IPS-15b (cell line): Measurements from ENCODE around the gene SIK2.

Experiments used
- H3K27me3 ChIP-seq: one replicate; pipeline ENCODE4 v1.6.1; 2013; ENCODE audit warnings: low read length; ENCODE audit not compliant: control insufficient read depth, insufficient read depth
- H3K36me3 ChIP-seq: one replicate; pipeline ENCODE4 v1.6.1; 2013; ENCODE audit warnings: low read length; ENCODE audit not compliant: control insufficient read depth, insufficient read depth
- H3K4me1 ChIP-seq: one replicate; pipeline ENCODE4 v1.6.1; 2013; ENCODE audit warnings: mild to moderate bottlenecking, low read length; ENCODE audit not compliant: control insufficient read depth, insufficient read depth
- H3K4me3 ChIP-seq: one replicate; pipeline ENCODE4 v1.5.1; 2013; ENCODE audit warnings: low read depth, low read length
- H3K9ac ChIP-seq: one replicate; pipeline ENCODE4 v1.6.1; 2013; ENCODE audit warnings: low read depth, mild to moderate bottlenecking, low read length
- H3K9me3 ChIP-seq: one replicate; pipeline ENCODE4 v1.6.1; 2013; ENCODE audit warnings: mild to moderate bottlenecking, low read length; ENCODE audit not compliant: control insufficient read depth, insufficient read depth

SIK2 gene

DNA sequence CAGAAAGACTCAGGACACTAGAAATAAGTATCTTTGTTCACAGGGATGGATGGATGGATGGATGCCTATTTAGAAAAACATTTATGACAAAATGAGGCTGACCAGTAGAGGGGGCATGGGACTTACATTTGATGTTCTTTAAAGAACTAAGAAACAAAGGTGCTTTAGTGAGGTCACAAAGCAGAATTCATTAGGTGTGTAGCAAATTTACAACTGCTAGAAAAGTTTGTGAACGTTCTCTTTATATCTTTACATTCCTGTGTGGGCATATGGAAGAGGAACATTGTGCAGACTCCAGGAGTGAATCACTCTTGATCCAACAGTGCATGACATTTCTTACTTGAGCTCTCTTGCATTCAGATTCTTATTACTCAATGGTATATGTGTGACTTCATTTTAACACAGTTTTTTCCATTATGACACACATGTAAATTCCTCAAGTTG is 15.8 kb upstream of the SIK2 start:
- no peaks in the 10 kb centered on the region for H3K27me3 ChIP-seq
- no peaks in the 10 kb centered on the region for H3K36me3 ChIP-seq
- peaks cover 7% of the 10 kb centered on the region for H3K4me1 ChIP-seq
- no peaks in the 10 kb centered on the region for H3K9me3 ChIP-seq
- no peak overlapping the region for H3K4me3 ChIP-seq
- no peak overlapping the region for H3K9ac ChIP-seq

DNA sequence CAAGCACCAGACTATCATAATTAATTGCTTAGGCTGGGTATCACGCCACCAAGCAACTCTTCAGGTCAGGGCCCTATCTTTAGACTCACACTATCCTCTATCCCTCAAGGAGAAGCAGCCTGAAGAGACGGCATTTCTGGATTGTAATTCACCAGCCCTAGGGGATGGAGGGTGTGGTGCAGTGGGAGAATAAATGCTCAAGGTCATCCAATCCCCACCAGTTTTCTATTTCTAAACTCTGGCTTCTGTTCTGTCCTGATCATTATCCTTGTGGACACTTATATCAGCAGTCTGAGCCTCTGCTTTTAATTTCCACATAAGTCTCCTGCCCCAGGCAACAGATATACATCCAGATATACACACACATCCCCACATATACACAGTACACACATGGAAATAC is 13.1 kb upstream of the SIK2 start:
- Histone ChIP-seq H3K9ac (no peak overlapping the region), H3K4me3 (no peak overlapping the region), H3K4me1 (peaks cover 7% of the 10 kb centered on the region), H3K36me3 (no peaks in the 10 kb centered on the region), H3K9me3 (no peaks in the 10 kb centered on the region), H3K27me3 (no peaks in the 10 kb centered on the region)

- no peaks in the 10 kb centered on the region for H3K36me3 ChIP-seq
- no peak overlapping the region for H3K4me3 ChIP-seq
- H3K27me3 ChIP-seq: no peaks in the 10 kb centered on the region
- no peaks in the 10 kb centered on the region for H3K4me1 ChIP-seq
- H3K9ac ChIP-seq: no peak overlapping the region
- no peaks in the 10 kb centered on the region for H3K9me3 ChIP-seq
These were observed 12.3 kb upstream of the SIK2 start for GRCh38 chr11:111589886-111590499.

DNA sequence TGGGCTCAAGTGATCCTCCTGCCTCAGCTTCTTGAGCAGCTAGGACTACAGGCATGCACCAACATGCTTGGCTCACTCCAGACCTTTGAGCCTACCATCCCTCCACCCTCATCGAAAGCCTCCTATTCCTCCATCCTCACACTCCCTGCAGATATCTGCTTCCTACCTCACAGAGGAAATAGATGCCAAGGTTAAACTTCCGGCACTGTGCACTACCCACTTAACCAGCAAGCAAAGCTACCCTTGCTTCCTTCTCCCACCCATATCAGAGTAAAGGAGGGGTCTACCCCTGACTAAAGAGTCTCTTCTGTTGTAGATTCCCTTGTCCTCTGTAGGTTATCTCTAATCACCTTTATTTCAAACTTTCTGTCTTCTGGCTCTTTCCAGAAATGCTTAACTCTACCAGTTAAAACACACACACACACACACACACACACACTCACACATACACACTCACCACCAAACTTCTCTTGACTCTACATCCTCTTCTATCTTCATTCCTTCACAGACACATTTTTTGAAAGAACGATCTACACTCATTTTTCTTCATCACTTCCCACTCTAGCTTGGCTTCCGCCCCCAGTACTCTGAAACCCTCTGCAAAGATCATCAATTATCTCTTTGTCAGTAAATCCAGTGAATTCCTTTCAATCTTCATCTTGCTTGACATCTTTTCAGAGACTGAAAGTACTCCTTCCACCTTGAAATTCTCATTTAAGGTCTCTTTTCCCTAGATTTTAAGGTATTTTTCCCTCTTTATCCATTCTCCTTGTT is 10.9 kb upstream of the SIK2 start:
- H3K4me1 ChIP-seq: no peaks in the 10 kb centered on the region
- no peaks in the 10 kb centered on the region for H3K27me3 ChIP-seq
- H3K36me3 ChIP-seq: no peaks in the 10 kb centered on the region
- no peaks in the 10 kb centered on the region for H3K9me3 ChIP-seq
- H3K4me3 ChIP-seq: no peak overlapping the region
- H3K9ac ChIP-seq: no peak overlapping the region

GRCh38 chr11:111592491-111592890 is 9.8 kb upstream of the SIK2 start:
- no peak overlapping the region for H3K4me3 ChIP-seq
- no peaks in the 10 kb centered on the region for H3K9me3 ChIP-seq
- H3K27me3 ChIP-seq: no peaks in the 10 kb centered on the region
- no peak overlapping the region for H3K9ac ChIP-seq
- H3K36me3 ChIP-seq: no peaks in the 10 kb centered on the region
- no peaks in the 10 kb centered on the region for H3K4me1 ChIP-seq

GRCh38 chr11:111596319-111596718 is 5.9 kb upstream of the SIK2 start:
- no peaks in the 10 kb centered on the region for H3K36me3 ChIP-seq
- peaks cover 7% of the 10 kb centered on the region for H3K27me3 ChIP-seq
- H3K9ac ChIP-seq: no peak overlapping the region
- H3K4me3 ChIP-seq: no peak overlapping the region
- H3K9me3 ChIP-seq: no peaks in the 10 kb centered on the region
- no peaks in the 10 kb centered on the region for H3K4me1 ChIP-seq

- Histone ChIP-seq H3K27me3 (peaks cover 11% of the 10 kb centered on the region), H3K4me1 (peaks cover 4% of the 10 kb centered on the region), H3K9me3 (no peaks in the 10 kb centered on the region), H3K36me3 (no peaks in the 10 kb centered on the region), H3K9ac (no peak overlapping the region), H3K4me3 (no peak overlapping the region)
These were observed 4.1 kb upstream of the SIK2 start for GRCh38 chr11:111598148-111598547.

GRCh38 chr11:111598559-111598958 is 3.7 kb upstream of the SIK2 start:
- H3K4me1 ChIP-seq: peaks cover 4% of the 10 kb centered on the region
- H3K9me3 ChIP-seq: no peaks in the 10 kb centered on the region
- H3K9ac ChIP-seq: no peak overlapping the region
- H3K4me3 ChIP-seq: no peak overlapping the region
- peaks cover 15% of the 10 kb centered on the region for H3K27me3 ChIP-seq
- H3K36me3 ChIP-seq: no peaks in the 10 kb centered on the region

DNA sequence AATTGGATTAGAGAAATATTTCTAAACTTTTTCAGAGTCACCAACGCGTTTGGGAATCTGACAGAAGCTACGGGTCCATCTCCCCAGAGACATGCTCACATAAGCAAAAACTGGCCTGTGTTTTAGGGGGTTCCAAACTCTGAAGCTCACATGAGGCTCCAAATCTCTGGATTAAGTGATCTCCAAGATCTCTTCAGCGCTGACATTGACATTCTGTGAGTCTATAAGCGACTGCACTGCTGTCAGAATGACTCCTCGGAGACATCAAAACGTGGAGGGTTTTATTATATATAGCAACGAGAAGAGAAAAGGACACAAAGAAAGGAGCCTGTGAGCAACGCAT is 642 bp upstream of the SIK2 start:
- H3K36me3 ChIP-seq: no peaks in the 10 kb centered on the region
- no peak overlapping the region for H3K9ac ChIP-seq
- H3K9me3 ChIP-seq: no peaks in the 10 kb centered on the region
- H3K4me3 ChIP-seq: peak overlapping the region; percentile 48
- peaks cover 22% of the 10 kb centered on the region for H3K27me3 ChIP-seq
- H3K4me1 ChIP-seq: peaks cover 4% of the 10 kb centered on the region

DNA sequence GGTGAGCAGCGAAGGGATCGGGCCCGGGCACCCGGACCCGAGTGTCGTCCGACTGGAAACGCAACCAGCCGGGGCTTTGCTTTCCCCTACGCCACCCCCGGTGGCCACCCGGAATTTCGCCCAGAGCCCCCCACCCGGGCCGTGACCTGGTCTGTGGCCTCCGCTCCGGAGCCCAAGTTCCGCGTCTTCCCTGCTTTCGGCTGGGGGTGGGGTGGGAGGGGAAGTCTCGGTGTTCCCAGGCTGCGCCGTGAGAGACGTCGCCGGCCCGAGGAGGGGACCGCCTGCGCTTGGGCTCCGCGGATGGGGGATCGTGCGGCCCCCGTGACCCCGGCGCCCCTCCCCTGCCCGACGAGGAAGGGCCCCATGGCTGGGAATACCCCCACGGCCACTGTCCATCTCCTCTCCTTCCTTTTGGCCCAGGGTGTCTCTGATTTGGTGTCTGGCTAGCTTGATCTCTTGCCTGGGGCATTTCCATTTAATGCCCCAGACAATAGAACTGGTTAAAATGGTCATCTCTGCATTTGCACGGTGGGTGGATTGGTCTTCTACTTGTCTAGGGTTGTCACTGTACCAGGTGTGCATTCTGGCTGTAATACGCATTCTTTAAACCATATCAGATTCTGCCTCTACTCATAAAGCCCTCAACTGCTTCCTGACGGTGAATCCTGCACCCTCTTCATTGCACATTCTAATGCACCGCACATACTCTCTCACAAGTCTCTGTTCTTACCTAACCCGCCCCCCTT is 789 bp downstream of the SIK2 start:
- H3K27me3 ChIP-seq: peaks cover 22% of the 10 kb centered on the region
- H3K9me3 ChIP-seq: no peaks in the 10 kb centered on the region
- no peaks in the 10 kb centered on the region for H3K36me3 ChIP-seq
- peak overlapping the region; percentile 75 for H3K4me3 ChIP-seq
- H3K9ac ChIP-seq: peak overlapping the region; percentile 70
- peaks cover 4% of the 10 kb centered on the region for H3K4me1 ChIP-seq

DNA sequence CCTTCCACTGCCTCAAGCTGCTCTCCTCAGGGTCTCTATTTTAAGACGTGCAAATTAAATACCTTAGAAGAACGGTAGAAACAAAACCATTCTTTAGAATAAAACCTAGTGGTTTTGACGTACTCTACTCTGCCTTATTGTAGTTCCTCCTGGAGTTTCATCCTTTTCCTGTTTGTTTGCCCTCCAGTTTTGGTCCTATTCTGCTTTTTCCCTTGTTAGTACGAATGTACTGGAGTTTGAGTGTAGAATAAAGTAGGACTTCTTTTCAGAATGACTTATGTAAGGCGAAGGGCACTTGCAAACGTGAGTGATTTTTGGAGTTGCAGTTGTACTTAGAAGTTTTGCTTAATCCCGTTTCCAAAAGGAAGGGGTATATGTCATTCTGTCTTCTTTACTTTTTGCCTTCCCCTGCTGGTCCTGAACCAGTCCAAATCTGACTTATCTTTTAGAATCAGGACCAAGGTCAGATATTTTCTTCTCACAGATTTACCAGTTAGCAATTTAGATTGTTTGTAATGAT is 1.4 kb downstream of the SIK2 start:
- Histone ChIP-seq H3K36me3 (no peaks in the 10 kb centered on the region), H3K4me3 (peak overlapping the region; percentile 75), H3K27me3 (peaks cover 22% of the 10 kb centered on the region), H3K4me1 (peaks cover 4% of the 10 kb centered on the region), H3K9me3 (no peaks in the 10 kb centered on the region), H3K9ac (no peak overlapping the region)
